OCI-LY7 (cell line): ENCODE measurements around the gene DSE. TPM values are rescaled to one million over a fixed set of nuclear protein-coding genes. Genes with fewer than 3 reads are reported as not detected.

Experiments used
- BruUV-seq: library from RNA; stranded (reverse); fragments of 400-500 nt; replicated peaks from 2 replicates; lab custom pipeline; 2021; lab: Mats Ljungman, UMichigan
- CTCF ChIA-PET: fragments of 300-600 bp; sonication (Branson Sonifier 250); formaldehyde crosslinking; loops from one replicate; lab custom pipeline; 2022; ENCODE audit warnings: antibody characterized with exemption; ENCODE audit not compliant: unreplicated experiment; lab: Charles Lee
- POLR2A ChIA-PET: fragments of 300-600 bp; sonication (Branson Sonifier 250); formaldehyde crosslinking; loops from one replicate; lab custom pipeline; 2022; ENCODE audit warnings: antibody characterized with exemption; lab: Charles Lee
- DNase-seq: peaks from one replicate; pipeline ENCODE4 v3.0.0-alpha.2; 2015; ENCODE audit warnings: low spot score
- H2AFZ ChIP-seq: fragments of 200-600 bp; sonication (generic), shearing (Covaris generic); 2 replicates; pipeline ENCODE4 v1.6.1; 2014; ENCODE audit warnings: mild to moderate bottlenecking, antibody characterized with exemption, low read length, moderate library complexity
- H3K27ac ChIP-seq: fragments of 200-600 bp; sonication (generic); 2 replicates; pipeline ENCODE4 v1.5.1; 2014; ENCODE audit warnings: mixed run types, low read depth, mild to moderate bottlenecking, moderate library complexity, low read length, inconsistent platforms; ENCODE audit not compliant: poor library complexity, severe bottlenecking
- H3K36me3 ChIP-seq: fragments of 200-600 bp; sonication (generic); 2 replicates; pipeline ENCODE4 v1.6.1; 2014; ENCODE audit warnings: mild to moderate bottlenecking, antibody characterized with exemption, low read length, moderate library complexity, mixed read lengths; ENCODE audit not compliant: insufficient read depth
- H3K4me1 ChIP-seq: fragments of 200-600 bp; sonication (generic); 2 replicates; pipeline ENCODE4 v1.5.1; 2014; ENCODE audit warnings: mild to moderate bottlenecking, low read length; ENCODE audit not compliant: insufficient read depth, poor library complexity, severe bottlenecking
- H3K4me2 ChIP-seq: fragments of 200-600 bp; sonication (generic); 2 replicates; pipeline ENCODE4 v1.6.1; 2014; ENCODE audit warnings: mild to moderate bottlenecking, low read length
- H3K4me3 ChIP-seq: fragments of 200-600 bp; sonication (generic); 2 replicates; pipeline ENCODE4 v1.5.1; 2014; ENCODE audit warnings: mild to moderate bottlenecking, low read depth, low read length; ENCODE audit not compliant: poor library complexity, severe bottlenecking
- H3K79me2 ChIP-seq: fragments of 200-600 bp; sonication (generic); 2 replicates; pipeline ENCODE4 v1.6.1; 2016; ENCODE audit warnings: low read depth, mild to moderate bottlenecking, low read length, moderate library complexity, mixed read lengths; ENCODE audit not compliant: insufficient read depth
- H3K9me2 ChIP-seq: fragments of 200-600 bp; sonication (generic); 2 replicates; pipeline ENCODE4 v1.6.1; 2016; ENCODE audit warnings: mild to moderate bottlenecking, low read length, mixed read lengths; ENCODE audit not compliant: insufficient read depth
- H3K9me3 ChIP-seq: fragments of 200-600 bp; sonication (generic); 2 replicates; pipeline ENCODE4 v1.6.1; 2014; ENCODE audit warnings: mild to moderate bottlenecking, mixed run types, low read length, mixed read lengths
- H4K20me1 ChIP-seq: fragments of 200-600 bp; sonication (generic); 2 replicates; pipeline ENCODE4 v1.6.1; 2014; ENCODE audit warnings: mild to moderate bottlenecking, antibody characterized with exemption, low read length, moderate library complexity, mixed read lengths; ENCODE audit not compliant: insufficient read depth
- CTCF ChIP-seq: fragments of 200-600 bp; sonication (generic); conservative IDR thresholded peaks from 2 replicates; pipeline ENCODE4 v1.5.1; 2014; ENCODE audit warnings: mild to moderate bottlenecking, antibody characterized with exemption, low read length, moderate library complexity, mixed read lengths
- EZH2phosphoT487 ChIP-seq: fragments of 200-600 bp; sonication (generic); IDR thresholded peaks from 2 replicates; pipeline ENCODE4 v1.6.1; 2018; ENCODE audit warnings: low read depth, borderline replicate concordance, mild to moderate bottlenecking, mixed run types, antibody characterized with exemption, low read length, moderate library complexity, mixed read lengths
- intact Hi-C: fragments of 100-400 bp; cut with micrococcal nuclease; formaldehyde crosslinking; loops from one replicate; pipeline ENCODE4 v1.10.0; 2022; ENCODE audit not compliant: unreplicated experiment
- total RNA-seq, 2 experiments: library from RNA; depleted of rRNA in 1 of 2; stranded (reverse); fragments of >200 nt in 1 of 2; shearing (Covaris generic) in 1 of 2; gene quantifications; 2 replicates each; pipeline ENCODE4 v1.2.3, GENCODE V29; 2014 to 2022

DSE gene
- total RNA-seq, 2 experiments from 2014 or later, result 3.9 to 7.6 TPM

- no peak overlapping the region for H3K27ac ChIP-seq
- H3K4me3 ChIP-seq, result no peak overlapping the region
- CTCF ChIA-PET, result no interaction called here
- peaks cover 5% of the 10 kb centered on the region; the same call in 1 of the 2 replicates for H3K9me2 ChIP-seq
- no peak overlapping the region for H3K4me2 ChIP-seq
- TF ChIP-seq EZH2phosphoT487 (no peak), CTCF (no peak)
- no peak overlapping the region for H2AFZ ChIP-seq
- POLR2A ChIA-PET, result no interaction called here
- intact Hi-C loops, result no loop called here
- H3K4me1 ChIP-seq, result no peaks in the 10 kb centered on the region
- BruUV-seq, result no TSS peak
- no peaks in the 10 kb centered on the region for H4K20me1 ChIP-seq
- no peaks in the 10 kb centered on the region for H3K9me3 ChIP-seq
- H3K79me2 ChIP-seq, result no peaks in the 10 kb centered on the region
- no peak for DNase-seq
- no peaks in the 10 kb centered on the region for H3K36me3 ChIP-seq
These were observed 76.8 kb downstream of the DSE start for GRCh38 chr6:116447496-116448011.

DNA sequence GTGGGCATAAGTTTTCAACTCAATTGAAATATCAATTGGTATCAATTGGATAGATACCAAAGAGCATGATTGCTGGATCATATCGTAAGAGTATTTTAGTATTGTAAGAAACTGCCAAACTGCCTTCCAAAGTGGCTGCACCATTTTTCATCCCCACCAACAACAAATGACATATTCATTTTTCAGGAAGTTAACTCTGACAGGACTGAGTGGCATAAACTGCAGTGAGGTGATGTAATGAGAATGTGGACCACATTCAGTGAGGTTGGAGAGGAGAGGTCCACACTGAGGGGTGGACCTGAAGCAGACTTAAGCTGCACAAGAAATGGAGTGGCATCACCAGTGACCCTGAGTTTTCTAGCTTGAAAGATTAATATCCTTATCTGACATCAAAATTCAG, 78.8 kb downstream of the DSE start:
- CTCF ChIA-PET, result no interaction called here
- no peak for TF ChIP-seq CTCF
- POLR2A ChIA-PET, result interaction anchor here (0.7 to 1.5 kb wide), 4 partner anchors 12 to 420 kb away, joined by 3 to 4 read pairs (median 3); partner anchors contain the start of gene CALHM6
- H3K9me2 ChIP-seq, result peaks cover 5% of the 10 kb centered on the region; the same call in 1 of the 2 replicates
- H4K20me1 ChIP-seq, result no peaks in the 10 kb centered on the region
- no peak for DNase-seq
- no peak overlapping the region for H3K27ac ChIP-seq
- H3K4me2 ChIP-seq, result no peak overlapping the region
- no TSS peak for BruUV-seq
- no peaks in the 10 kb centered on the region for H3K9me3 ChIP-seq
- intact Hi-C loops, result no loop called here
- no peak overlapping the region for H2AFZ ChIP-seq
- no peaks in the 10 kb centered on the region for H3K4me1 ChIP-seq
- no peak overlapping the region for H3K4me3 ChIP-seq
- no peaks in the 10 kb centered on the region for H3K36me3 ChIP-seq
- H3K79me2 ChIP-seq, result no peaks in the 10 kb centered on the region

- ChIA-PET POLR2A (interaction anchor here (0.6 to 1.5 kb wide), 7 partner anchors 13 to 421 kb away, joined by 3 to 5 read pairs (median 3); no protein-coding TSS in a partner anchor), CTCF (no interaction called here)
- intact Hi-C loops, result no loop called here
- TF ChIP-seq EZH2phosphoT487, result no peak
- no peak for TF ChIP-seq CTCF
- Histone ChIP-seq H3K9me3 (no peaks in the 10 kb centered on the region), H3K79me2 (no peaks in the 10 kb centered on the region), H3K36me3 (no peaks in the 10 kb centered on the region), H3K4me1 (no peaks in the 10 kb centered on the region), H4K20me1 (no peaks in the 10 kb centered on the region), H3K4me2 (no peak overlapping the region), H3K4me3 (no peak overlapping the region), H3K9me2 (peaks cover 5% of the 10 kb centered on the region; the same call in 1 of the 2 replicates), H3K27ac (no peak overlapping the region), H2AFZ (no peak overlapping the region)
- DNase-seq, result no peak
- no TSS peak for BruUV-seq
These were observed 79.5 kb downstream of the DSE start for GRCh38 chr6:116450185-116450710.
